NCI-H2081 treated with DMSO at 0.1 percent for 48 hours (cell line): ENCODE measurements around the gene QSOX2.

ENCODE experiments used
- DNase-seq: peaks from one replicate; lab custom pipeline; 2025; lab: John Stamatoyannopoulos, UW

Gene QSOX2

GRCh38 chr9:136264441-136265405, 19.1 kb upstream of the QSOX2 start:
- DNase-seq, result no peak

DNA sequence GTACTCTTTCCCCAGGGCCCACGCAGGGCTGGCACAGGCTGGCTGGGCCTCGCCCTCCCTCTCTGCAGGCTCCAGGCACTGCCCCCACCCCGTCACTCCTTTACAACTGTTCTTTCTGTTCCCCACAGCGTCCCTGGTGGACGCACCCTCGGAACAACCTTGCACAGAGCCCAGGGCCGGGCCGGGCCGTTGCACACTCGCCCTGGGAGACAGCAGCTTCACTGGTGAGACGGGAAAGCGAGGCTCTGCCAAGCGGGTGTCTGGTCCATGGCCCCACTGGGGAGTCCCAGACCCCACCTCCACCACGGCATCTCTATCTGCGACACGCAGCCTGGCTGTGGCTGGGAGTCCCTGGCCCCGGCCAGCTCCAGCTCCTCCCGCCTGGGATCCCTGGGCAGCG, 18.4 kb upstream of the QSOX2 start:
- no peak for DNase-seq

- DNase-seq, result no peak
Observed at GRCh38 chr9:136262671-136263178, 17.1 kb upstream of the QSOX2 start.

- no peak for DNase-seq
Observed at GRCh38 chr9:136261686-136262430, 16.2 kb upstream of the QSOX2 start.

DNA sequence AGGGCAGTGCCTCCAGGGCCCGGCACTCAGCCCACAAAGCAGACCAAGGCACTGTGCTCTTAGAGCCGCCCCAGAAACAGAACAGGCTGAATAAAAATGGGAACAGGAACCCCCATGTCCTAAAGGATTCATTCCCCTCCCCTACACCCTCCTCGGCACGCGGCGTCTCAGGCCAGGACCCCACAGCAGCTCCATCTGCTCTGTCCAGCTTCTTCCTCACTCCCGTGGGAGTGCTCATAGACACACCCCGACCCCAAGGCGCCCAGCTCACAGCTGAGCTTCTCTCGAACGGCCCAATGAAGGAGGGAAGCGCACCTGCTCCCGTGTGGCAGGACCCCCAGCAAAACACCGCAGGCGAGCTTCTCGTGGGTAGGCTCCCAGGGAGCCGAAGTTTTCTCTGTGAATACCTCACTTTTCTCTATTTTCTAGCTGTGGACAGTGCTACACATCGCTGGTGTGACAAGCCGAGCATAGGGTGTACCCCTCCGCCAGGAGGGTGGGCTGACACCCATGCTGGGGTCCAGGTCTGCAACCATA, 15.4 kb upstream of the QSOX2 start:
- no peak for DNase-seq

GRCh38 chr9:136260521-136260920, 14.9 kb upstream of the QSOX2 start:
- no peak for DNase-seq

GRCh38 chr9:136259836-136260235, 14.2 kb upstream of the QSOX2 start:
- DNase-seq, result no peak

DNA sequence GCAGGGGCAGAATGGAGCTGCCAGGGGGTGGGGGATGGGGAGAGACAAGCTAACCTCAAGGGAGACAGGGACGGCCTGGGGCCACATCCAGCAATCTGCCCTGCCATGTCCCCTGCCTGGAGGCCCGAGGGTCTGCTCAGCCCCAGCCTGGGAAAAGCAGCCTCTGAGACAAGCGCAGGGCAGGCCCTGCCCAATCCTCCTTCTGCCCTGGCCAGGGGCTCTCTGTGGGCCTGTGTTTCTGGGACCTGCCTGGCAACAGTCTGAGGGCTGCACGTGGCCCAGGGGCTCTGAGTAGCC, 13.9 kb upstream of the QSOX2 start:
- no peak for DNase-seq

- DNase-seq, result no peak
Observed at GRCh38 chr9:136258786-136259516, 13.3 kb upstream of the QSOX2 start.

- DNase-seq, result no peak
Observed at GRCh38 chr9:136258299-136258625, 12.7 kb upstream of the QSOX2 start.

DNA sequence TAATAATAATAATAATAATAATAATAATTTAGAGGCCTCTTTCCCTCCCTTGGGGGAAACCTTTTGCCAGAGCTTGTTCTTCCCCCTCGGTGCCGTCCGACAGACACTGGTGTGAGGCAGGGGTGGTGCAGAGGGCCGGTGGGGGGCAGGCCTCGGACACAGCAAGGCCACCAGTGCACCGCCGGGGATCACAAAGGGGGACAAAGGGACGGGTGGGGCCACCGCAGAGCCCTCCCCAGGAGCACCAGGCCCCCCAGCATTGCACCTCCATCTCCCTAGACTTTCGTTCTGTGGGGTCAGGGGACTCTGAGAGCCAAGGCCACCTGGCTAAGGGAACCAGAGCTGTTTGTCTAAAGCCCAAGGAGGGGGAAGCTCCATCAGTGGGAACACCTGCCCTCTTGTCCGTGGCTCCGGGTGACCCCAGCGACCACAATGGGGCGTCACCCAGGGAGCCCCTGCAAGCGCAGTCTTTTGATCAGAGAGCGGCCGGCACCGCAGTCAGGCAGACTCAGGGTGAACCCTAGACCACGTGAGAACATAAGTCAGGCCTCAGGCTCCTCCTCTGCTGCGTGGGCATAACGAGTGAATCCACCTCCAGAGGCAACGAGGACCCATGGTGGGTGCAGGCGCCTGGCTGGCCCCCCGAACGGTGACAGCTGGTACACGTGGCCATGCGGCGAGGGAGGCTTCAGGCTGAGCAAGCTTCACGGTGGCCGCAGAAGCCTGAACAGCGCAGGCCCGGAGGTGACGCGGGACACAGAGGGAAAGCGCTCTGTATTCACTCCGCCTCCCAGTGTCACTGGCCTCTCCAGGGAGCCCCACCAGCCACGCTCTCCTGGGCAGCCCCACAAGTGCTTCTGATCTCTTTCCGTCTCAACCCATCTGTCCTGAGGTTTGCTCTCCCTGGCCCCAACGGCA, 12.0 kb upstream of the QSOX2 start:
- DNase-seq, result no peak

DNA sequence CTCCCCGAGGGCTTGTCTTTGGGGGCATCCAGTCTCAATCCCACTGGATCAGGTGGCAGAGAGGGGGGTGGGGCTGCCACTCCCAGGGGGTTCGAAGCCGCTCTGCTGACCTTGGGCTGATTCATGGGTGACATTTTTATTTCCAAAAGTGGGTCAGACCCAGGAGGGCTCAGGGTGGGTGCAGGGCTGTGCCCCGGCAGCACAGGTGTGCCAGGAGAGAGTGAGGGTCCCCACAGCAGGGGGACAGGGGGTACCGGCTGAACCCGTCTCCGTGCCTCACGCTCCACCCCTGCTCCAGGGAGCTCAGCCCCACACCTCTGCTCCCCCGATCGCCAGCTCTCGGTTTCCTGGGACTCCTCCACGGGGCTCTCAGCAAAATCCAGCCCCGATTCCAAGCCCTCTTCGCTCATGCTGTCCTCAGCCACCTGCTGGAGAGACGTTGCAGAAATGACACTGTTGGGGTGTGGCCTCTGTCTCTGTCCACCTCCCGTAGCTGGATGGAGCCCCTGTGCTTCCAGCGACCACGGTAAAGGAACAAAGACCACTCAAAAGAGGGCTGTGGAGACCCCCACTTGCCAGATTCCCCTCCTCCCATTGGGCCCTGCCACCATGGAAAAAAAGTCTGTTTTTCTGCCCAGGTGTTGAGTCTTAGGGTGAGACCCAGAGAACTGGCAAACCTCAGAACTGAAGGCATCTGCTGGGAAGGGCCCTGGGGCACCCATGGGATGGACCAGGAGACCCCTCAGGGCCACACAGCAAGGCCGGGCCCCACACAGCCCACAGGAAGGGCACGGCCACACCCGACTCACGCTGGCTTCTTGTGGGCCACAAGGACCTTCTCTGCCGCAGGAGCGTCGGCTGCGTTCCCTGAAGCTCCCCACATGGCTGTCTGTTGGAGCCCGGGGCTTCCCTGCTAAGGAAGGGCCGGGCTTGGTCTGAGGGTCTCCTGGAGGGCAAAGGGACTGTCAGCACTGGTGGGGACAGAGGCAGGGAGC, 10.6 kb upstream of the QSOX2 start:
- DNase-seq, result no peak

DNA sequence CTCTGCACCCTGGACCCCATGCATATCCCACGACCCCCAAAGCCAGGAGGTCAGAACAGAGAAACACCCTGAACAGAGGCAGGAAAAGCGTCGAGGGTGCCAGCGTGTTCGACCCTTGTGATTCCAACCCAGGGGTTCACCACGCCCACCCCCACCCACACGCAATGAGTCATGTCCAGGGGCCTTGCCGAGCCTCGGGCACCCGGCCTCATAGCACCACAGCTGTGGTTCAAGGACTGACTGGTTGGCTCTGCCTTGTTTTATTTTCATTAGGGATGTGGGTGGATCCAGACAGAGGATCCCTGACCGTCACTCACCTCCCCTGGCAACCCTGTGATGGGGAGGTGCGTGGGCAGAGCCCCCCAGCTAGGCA, 9.5 kb upstream of the QSOX2 start:
- DNase-seq, result no peak

- no peak for DNase-seq
Observed at GRCh38 chr9:136254381-136255165, 9.0 kb upstream of the QSOX2 start.

- DNase-seq, result no peak
Observed at GRCh38 chr9:136253246-136254130, 7.9 kb upstream of the QSOX2 start.

GRCh38 chr9:136252846-136253245, 7.2 kb upstream of the QSOX2 start:
- no peak for DNase-seq

DNA sequence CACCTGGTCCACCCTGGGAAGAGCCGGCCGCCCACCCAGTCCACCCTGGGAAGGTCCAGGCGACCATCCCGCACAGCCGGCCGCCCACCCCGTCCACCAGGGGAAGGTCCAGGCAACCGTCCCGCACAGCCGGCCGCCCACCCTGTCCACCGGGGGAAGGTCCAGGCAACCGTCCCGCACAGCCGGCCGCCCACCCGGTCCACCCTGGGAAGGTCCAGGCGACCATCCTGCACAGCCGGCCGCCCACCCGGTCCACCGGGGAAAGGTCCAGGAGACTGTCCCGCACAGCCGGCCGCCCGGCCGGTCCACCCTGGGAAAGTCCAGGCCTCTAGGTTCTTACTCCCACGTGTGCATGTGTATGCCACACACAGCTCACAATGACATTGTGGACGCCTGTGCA, 6.7 kb upstream of the QSOX2 start:
- DNase-seq, result no peak
